Esophagus muscularis mucosa (tissue), 4 donors: ENCODE measurements around the gene PANX3. TPM values are rescaled to one million over a fixed set of nuclear protein-coding genes. Genes with fewer than 3 reads are reported as not detected.

Source experiments
- DNase-seq: peaks from one replicate; pipeline ENCODE4 v3.0.0-alpha.2; 2017; ENCODE audit errors: extremely low spot score
- H3K27ac ChIP-seq, 4 donors: fragments of 200-600 bp; sonication (generic); replicated peaks in 1 of 4; 1 replicate in 3 of 4; 2 replicates in 1 of 4; pipeline ENCODE4 v1.5.1; 2016 to 2019; ENCODE audit warnings: mild to moderate bottlenecking in 1 of 4
- H3K27me3 ChIP-seq, 4 donors: fragments of 200-600 bp; sonication (generic); one replicate each; pipeline versions ENCODE4 v1.5.1 to v1.6.0; 2016 to 2019
- H3K36me3 ChIP-seq, 4 donors: fragments of 200-600 bp; sonication (generic); one replicate each; pipeline ENCODE4 v1.5.1; 2016 to 2019
- H3K4me1 ChIP-seq, 4 donors: fragments of 200-600 bp; sonication (generic); one replicate each; pipeline ENCODE4 v1.5.1; 2016 to 2019
- H3K4me3 ChIP-seq, 4 donors: fragments of 200-600 bp; sonication (generic); 1 replicate in 2 of 4; 2 replicates in 2 of 4; pipeline ENCODE4 v1.5.1; 2016 to 2019; ENCODE audit warnings: mild to moderate bottlenecking in 4 of 4, moderate library complexity in 1 of 4
- H3K9me3 ChIP-seq, 4 donors: fragments of 200-600 bp; sonication (generic); 1 replicate in 3 of 4; 2 replicates in 1 of 4; pipeline ENCODE4 v1.5.1; 2016 to 2019
- EP300 ChIP-seq: sonication (generic); formaldehyde crosslinking; IDR thresholded peaks from one replicate; pipeline ENCODE4 v1.6.1; 2017; ENCODE audit warnings: antibody characterized with exemption
- POLR2A ChIP-seq: fragments of 450-650 bp; IDR thresholded peaks from one replicate; pipeline ENCODE4 v1.6.1; 2017; ENCODE audit warnings: antibody characterized with exemption, moderate library complexity, mild to moderate bottlenecking, low read depth
- POLR2AphosphoS5 ChIP-seq, 2 donors: sonication (generic); formaldehyde crosslinking; IDR thresholded peaks; one replicate each; pipeline ENCODE4 v1.6.1; 2017; ENCODE audit warnings: antibody characterized with exemption in 2 of 2
- WGBS: methylation state at CpG from one replicate; pipeline ENCODE4 v1.1.5; 2018; 5-methylcytosine and 5-hydroxymethylcytosine counted together
- intact Hi-C: fragments of 100-400 bp; cut with DNase I; formaldehyde crosslinking; loops from one replicate; pipeline ENCODE4 v1.15.1; 2023
- total RNA-seq, 4 donors: library from RNA; depleted of rRNA; stranded (reverse); fragments of >200 nt; gene quantifications; one replicate each; pipeline versions ENCODE4 v1.1.0 to v1.2.1, GENCODE V29; 2016
- TF ChIP-seq, protein P1 (sequence below), 3 experiments: fragments of 200-600 bp in 2 of 3; fragments of 450-650 bp in 1 of 3; sonication (generic) in 2 of 3; IDR thresholded peaks; one replicate each; pipeline ENCODE4 v1.5.1; 2017 to 2019; ENCODE audit warnings: antibody characterized with exemption in 3 of 3, mild to moderate bottlenecking in 2 of 3, moderate library complexity in 1 of 3

PANX3 gene
- total RNA-seq, 4 donors from 2014 or later = not detected

DNA sequence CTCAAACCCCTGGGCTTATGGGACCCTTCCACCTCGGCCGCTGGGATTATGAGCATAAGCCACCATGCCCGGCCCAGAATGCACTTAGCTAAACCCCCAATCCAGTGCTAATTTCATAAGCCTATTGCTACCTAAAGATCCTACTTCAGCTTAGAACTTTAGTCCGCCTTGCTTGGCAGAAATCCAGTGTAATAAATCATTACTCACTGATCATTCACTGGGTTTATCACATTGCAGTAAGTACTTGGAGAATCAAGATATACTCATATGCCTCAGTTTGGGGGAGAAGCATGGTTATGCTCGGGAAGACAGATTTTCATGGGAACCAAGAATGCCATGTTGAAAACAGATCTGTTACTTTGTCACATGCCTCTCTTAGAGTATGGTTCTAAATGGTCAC is 7.6 kb downstream of the PANX3 start:
- no peaks in the 10 kb centered on the region for H3K9me3 ChIP-seq
- intact Hi-C loops = no loop called here
- no peaks in the 10 kb centered on the region for H3K36me3 ChIP-seq
- WGBS = 80% methylated on average over 5 of the region's 5 CpGs
- DNase-seq = no peak
- H3K4me3 ChIP-seq = no peak overlapping the region
- H3K4me1 ChIP-seq = peaks cover 12 to 15% (median 12%) of the 10 kb centered on the region in 4 donors
- H3K27ac ChIP-seq = no peak overlapping the region
- TF ChIP-seq POLR2A (no peak), EP300 (no peak), POLR2AphosphoS5 (IDR thresholded peaks at IDR 0.05) (no peak)
- TF ChIP-seq, protein P1, sequence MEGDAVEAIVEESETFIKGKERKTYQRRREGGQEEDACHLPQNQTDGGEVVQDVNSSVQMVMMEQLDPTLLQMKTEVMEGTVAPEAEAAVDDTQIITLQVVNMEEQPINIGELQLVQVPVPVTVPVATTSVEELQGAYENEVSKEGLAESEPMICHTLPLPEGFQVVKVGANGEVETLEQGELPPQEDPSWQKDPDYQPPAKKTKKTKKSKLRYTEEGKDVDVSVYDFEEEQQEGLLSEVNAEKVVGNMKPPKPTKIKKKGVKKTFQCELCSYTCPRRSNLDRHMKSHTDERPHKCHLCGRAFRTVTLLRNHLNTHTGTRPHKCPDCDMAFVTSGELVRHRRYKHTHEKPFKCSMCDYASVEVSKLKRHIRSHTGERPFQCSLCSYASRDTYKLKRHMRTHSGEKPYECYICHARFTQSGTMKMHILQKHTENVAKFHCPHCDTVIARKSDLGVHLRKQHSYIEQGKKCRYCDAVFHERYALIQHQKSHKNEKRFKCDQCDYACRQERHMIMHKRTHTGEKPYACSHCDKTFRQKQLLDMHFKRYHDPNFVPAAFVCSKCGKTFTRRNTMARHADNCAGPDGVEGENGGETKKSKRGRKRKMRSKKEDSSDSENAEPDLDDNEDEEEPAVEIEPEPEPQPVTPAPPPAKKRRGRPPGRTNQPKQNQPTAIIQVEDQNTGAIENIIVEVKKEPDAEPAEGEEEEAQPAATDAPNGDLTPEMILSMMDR (IDR thresholded peaks at IDR 0.05) = no peak
- peaks cover 0 to 35% (median 2%) of the 10 kb centered on the region in 4 donors for H3K27me3 ChIP-seq

- TF ChIP-seq EP300 (no peak), POLR2AphosphoS5 (IDR thresholded peaks at IDR 0.05) (peak; percentile 97 to 98), POLR2A (peak; percentile 83)
- TF ChIP-seq, protein P1 (IDR thresholded peaks at IDR 0.05) = no peak
- H3K27ac ChIP-seq = peak within 1 kb of the TSS; percentile 92 to 97 (median 96)
- peaks cover 0 to 31% (median 28%) of the 10 kb centered on the region in 4 donors for H3K36me3 ChIP-seq
- peaks cover 0 to 5% (median 0%) of the 10 kb centered on the region in 4 donors for H3K27me3 ChIP-seq
- peaks cover 22 to 39% (median 29%) of the 10 kb centered on the region in 4 donors for H3K4me1 ChIP-seq
- H3K9me3 ChIP-seq = no peaks in the 10 kb centered on the region
- WGBS = under 1% methylated on average over 38 of the region's 57 CpGs
- DNase-seq = peak; percentile 98
- intact Hi-C loops = no loop called here
- H3K4me3 ChIP-seq = peak within 1 kb of the TSS; percentile 74 to 98 (median 88)
These were observed 11.6 kb downstream of the PANX3 start, which contains the start of gene TBRG1 for GRCh38 chr11:124622531-124623451. TBRG1 (plus strand) TSS chr11:124622864; CDS start chr11:124623084, 220 bp downstream.

- H3K9me3 ChIP-seq = no peaks in the 10 kb centered on the region
- WGBS = 46% methylated on average over 4 of the region's 4 CpGs
- no peaks in the 10 kb centered on the region for H3K27me3 ChIP-seq
- H3K27ac ChIP-seq = peak overlapping the region; percentile 92 to 97 (median 96)
- H3K36me3 ChIP-seq = peaks cover 0 to 42% (median 36%) of the 10 kb centered on the region in 4 donors
- intact Hi-C loops = no loop called here
- DNase-seq = no peak
- TF ChIP-seq POLR2AphosphoS5 (IDR thresholded peaks at IDR 0.05) (no peak), POLR2A (no peak), EP300 (no peak)
- TF ChIP-seq, protein P1 (IDR thresholded peaks at IDR 0.05) = no peak
- H3K4me3 ChIP-seq = peak overlapping the region; percentile 74 to 98 (median 88)
- H3K4me1 ChIP-seq = peaks cover 22 to 39% (median 29%) of the 10 kb centered on the region in 4 donors
These were observed 12.8 kb downstream of the PANX3 start for GRCh38 chr11:124623861-124624525.

GRCh38 chr11:124625504-124626168 is 14.4 kb downstream of the PANX3 start:
- intact Hi-C loops = no loop called here
- Histone ChIP-seq H3K4me3 (no peak overlapping the region), H3K27me3 (no peaks in the 10 kb centered on the region), H3K36me3 (peaks cover 6 to 56% (median 48%) of the 10 kb centered on the region in 4 donors), H3K4me1 (peaks cover 22 to 39% (median 29%) of the 10 kb centered on the region in 4 donors), H3K9me3 (no peaks in the 10 kb centered on the region), H3K27ac (no peak overlapping the region)
- DNase-seq = no peak
- 84% methylated on average over 3 of the region's 3 CpGs for WGBS
- TF ChIP-seq POLR2A = no peak
- TF ChIP-seq POLR2AphosphoS5 (IDR thresholded peaks at IDR 0.05) = no peak
- no peak for TF ChIP-seq EP300
- TF ChIP-seq, protein P1 (IDR thresholded peaks at IDR 0.05) = no peak
